Testis (tissue), 2 donors: ENCODE data around the gene SMAD3.

ENCODE experiments used
- POLR2A ChIP-seq: fragments of 450-650 bp; IDR thresholded peaks from one replicate; pipeline ENCODE4 v1.6.1; 2017; ENCODE audit warnings: antibody characterized with exemption, mild to moderate bottlenecking, moderate library complexity
- TF ChIP-seq, protein P1 (sequence below), 3 experiments: fragments of 450-650 bp in 2 of 3; fragments of 200-600 bp in 1 of 3; sonication (generic) in 1 of 3; IDR thresholded peaks; one replicate each; pipeline ENCODE4 v1.5.1; 2016 to 2019; ENCODE audit warnings: antibody characterized with exemption in 3 of 3, mild to moderate bottlenecking in 2 of 3, moderate library complexity in 1 of 3

DNA sequence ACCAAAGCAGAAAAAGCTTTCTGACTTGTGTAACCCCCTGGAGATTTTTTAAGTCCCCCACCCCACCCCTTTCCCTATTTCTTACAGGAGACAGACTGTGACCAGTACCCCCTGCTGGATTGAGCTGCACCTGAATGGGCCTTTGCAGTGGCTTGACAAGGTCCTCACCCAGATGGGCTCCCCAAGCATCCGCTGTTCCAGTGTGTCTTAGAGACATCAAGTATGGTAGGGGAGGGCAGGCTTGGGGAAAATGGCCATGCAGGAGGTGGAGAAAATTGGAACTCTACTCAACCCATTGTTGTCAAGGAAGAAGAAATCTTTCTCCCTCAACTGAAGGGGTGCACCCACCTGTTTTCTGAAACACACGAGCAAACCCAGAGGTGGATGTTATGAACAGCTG lies 124.9 kb downstream of the SMAD3 start:
- TF ChIP-seq POLR2A = no peak
- TF ChIP-seq, protein P1, sequence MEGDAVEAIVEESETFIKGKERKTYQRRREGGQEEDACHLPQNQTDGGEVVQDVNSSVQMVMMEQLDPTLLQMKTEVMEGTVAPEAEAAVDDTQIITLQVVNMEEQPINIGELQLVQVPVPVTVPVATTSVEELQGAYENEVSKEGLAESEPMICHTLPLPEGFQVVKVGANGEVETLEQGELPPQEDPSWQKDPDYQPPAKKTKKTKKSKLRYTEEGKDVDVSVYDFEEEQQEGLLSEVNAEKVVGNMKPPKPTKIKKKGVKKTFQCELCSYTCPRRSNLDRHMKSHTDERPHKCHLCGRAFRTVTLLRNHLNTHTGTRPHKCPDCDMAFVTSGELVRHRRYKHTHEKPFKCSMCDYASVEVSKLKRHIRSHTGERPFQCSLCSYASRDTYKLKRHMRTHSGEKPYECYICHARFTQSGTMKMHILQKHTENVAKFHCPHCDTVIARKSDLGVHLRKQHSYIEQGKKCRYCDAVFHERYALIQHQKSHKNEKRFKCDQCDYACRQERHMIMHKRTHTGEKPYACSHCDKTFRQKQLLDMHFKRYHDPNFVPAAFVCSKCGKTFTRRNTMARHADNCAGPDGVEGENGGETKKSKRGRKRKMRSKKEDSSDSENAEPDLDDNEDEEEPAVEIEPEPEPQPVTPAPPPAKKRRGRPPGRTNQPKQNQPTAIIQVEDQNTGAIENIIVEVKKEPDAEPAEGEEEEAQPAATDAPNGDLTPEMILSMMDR (IDR thresholded peaks at IDR 0.05) = no peak
